ENCODE measurements around the gene PTGES3.

DNA sequence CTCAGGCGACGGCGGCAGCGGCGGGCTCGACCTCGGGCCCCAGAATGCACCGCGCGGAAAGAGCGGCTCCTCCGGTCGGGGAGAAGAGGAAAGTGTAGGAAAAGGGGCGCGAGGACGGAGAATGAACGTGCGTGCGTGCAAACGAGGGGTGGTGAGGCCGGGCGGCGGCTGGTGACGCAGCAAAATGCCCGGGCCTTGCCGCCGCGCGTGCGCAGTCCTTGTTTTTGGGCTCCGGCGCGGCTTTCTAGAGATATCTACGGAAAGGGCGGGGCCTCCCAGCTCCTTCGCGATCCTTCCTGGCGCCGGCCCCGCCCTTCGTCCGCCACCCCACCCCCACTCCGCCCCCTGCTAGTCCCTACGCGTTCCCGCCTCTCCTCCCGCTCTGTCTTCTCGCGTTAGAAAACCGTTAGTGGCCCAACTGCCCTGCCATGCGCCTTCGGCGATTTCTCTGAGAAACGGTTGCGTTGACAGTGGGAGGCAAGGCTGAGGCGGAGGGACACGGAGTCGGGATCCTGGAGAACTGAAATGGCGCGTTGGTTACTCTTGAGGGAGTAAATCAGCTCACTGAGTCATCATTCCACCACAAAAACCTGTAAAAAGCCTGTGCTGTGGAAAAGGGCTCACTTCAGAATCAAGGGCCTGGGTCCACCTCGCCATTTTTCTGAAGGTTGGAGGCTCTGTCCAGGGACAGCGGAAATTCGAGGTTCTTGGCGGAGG is at the start of gene PTGES3:
- TF ChIP-seq, protein P1, sequence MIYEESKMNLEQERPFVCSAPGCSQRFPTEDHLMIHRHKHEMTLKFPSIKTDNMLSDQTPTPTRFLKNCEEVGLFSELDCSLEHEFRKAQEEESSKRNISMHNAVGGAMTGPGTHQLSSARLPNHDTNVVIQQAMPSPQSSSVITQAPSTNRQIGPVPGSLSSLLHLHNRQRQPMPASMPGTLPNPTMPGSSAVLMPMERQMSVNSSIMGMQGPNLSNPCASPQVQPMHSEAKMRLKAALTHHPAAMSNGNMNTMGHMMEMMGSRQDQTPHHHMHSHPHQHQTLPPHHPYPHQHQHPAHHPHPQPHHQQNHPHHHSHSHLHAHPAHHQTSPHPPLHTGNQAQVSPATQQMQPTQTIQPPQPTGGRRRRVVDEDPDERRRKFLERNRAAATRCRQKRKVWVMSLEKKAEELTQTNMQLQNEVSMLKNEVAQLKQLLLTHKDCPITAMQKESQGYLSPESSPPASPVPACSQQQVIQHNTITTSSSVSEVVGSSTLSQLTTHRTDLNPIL (CRISPR knock-in tag; IDR thresholded peaks at IDR 0.05; ENCODE audit: low read depth), result no peak
- TF ChIP-seq, protein P2, sequence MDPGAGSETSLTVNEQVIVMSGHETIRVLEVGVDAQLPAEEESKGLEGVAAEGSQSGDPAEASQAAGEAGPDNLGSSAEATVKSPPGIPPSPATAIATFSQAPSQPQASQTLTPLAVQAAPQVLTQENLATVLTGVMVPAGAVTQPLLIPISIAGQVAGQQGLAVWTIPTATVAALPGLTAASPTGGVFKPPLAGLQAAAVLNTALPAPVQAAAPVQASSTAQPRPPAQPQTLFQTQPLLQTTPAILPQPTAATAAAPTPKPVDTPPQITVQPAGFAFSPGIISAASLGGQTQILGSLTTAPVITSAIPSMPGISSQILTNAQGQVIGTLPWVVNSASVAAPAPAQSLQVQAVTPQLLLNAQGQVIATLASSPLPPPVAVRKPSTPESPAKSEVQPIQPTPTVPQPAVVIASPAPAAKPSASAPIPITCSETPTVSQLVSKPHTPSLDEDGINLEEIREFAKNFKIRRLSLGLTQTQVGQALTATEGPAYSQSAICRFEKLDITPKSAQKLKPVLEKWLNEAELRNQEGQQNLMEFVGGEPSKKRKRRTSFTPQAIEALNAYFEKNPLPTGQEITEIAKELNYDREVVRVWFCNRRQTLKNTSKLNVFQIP (CRISPR knock-in tag; IDR thresholded peaks at IDR 0.05; ENCODE audit: borderline replicate concordance, low read depth), result no peak
- no peak for TF ChIP-seq RARB (CRISPR knock-in tag; IDR thresholded peaks at IDR 0.05)
- 0 out of 2 replicates have a peak, but pooled peaks have one; percentile 15 for TF ChIP-seq ZFP3 (CRISPR knock-in tag; IDR thresholded peaks at IDR 0.05)
- TF ChIP-seq ZC3H10 (CRISPR knock-in tag; IDR thresholded peaks at IDR 0.05), result no peak
- TF ChIP-seq ARNTL (CRISPR knock-in tag; IDR thresholded peaks at IDR 0.05; ENCODE audit: borderline replicate concordance, low read depth), result no peak
- TF ChIP-seq BACH2 (CRISPR knock-in tag; IDR thresholded peaks at IDR 0.05; ENCODE audit: borderline replicate concordance), result no peak
- no peak for TF ChIP-seq GLIS3 (CRISPR knock-in tag; IDR thresholded peaks at IDR 0.05)
- no peak for TF ChIP-seq PPARA (CRISPR knock-in tag; IDR thresholded peaks at IDR 0.05; ENCODE audit: borderline replicate concordance)
- TF ChIP-seq ZNF8 (CRISPR knock-in tag; IDR thresholded peaks at IDR 0.05), result 0 out of 2 replicates have a peak, but pooled peaks have one; percentile 27
- TF ChIP-seq, protein P3, sequence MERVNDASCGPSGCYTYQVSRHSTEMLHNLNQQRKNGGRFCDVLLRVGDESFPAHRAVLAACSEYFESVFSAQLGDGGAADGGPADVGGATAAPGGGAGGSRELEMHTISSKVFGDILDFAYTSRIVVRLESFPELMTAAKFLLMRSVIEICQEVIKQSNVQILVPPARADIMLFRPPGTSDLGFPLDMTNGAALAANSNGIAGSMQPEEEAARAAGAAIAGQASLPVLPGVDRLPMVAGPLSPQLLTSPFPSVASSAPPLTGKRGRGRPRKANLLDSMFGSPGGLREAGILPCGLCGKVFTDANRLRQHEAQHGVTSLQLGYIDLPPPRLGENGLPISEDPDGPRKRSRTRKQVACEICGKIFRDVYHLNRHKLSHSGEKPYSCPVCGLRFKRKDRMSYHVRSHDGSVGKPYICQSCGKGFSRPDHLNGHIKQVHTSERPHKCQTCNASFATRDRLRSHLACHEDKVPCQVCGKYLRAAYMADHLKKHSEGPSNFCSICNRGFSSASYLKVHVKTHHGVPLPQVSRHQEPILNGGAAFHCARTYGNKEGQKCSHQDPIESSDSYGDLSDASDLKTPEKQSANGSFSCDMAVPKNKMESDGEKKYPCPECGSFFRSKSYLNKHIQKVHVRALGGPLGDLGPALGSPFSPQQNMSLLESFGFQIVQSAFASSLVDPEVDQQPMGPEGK (CRISPR knock-in tag; IDR thresholded peaks at IDR 0.05; ENCODE audit: borderline replicate concordance), result no peak
